Measurements from ENCODE around the gene SEMA6B. TPM values are rescaled to one million over a fixed set of nuclear protein-coding genes. Genes with fewer than 3 reads are reported as not detected.

Gene SEMA6B, protein sequence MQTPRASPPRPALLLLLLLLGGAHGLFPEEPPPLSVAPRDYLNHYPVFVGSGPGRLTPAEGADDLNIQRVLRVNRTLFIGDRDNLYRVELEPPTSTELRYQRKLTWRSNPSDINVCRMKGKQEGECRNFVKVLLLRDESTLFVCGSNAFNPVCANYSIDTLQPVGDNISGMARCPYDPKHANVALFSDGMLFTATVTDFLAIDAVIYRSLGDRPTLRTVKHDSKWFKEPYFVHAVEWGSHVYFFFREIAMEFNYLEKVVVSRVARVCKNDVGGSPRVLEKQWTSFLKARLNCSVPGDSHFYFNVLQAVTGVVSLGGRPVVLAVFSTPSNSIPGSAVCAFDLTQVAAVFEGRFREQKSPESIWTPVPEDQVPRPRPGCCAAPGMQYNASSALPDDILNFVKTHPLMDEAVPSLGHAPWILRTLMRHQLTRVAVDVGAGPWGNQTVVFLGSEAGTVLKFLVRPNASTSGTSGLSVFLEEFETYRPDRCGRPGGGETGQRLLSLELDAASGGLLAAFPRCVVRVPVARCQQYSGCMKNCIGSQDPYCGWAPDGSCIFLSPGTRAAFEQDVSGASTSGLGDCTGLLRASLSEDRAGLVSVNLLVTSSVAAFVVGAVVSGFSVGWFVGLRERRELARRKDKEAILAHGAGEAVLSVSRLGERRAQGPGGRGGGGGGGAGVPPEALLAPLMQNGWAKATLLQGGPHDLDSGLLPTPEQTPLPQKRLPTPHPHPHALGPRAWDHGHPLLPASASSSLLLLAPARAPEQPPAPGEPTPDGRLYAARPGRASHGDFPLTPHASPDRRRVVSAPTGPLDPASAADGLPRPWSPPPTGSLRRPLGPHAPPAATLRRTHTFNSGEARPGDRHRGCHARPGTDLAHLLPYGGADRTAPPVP
- 1 to 10 TPM; 3.5 to 4.2 TPM for total RNA-seq
- 5.0 TPM for polyA plus RNA-seq (ENCODE audit: insufficient read depth, low read depth, low replicate concordance)
- long read RNA-seq, donor 1, partial matches to known transcripts, result 0 of 1 reads
- long read RNA-seq, donor 1, other reads (novel, unspliced or antisense), result 0 of 1 reads
- long read RNA-seq, donor 2, result 0 reads

DNA sequence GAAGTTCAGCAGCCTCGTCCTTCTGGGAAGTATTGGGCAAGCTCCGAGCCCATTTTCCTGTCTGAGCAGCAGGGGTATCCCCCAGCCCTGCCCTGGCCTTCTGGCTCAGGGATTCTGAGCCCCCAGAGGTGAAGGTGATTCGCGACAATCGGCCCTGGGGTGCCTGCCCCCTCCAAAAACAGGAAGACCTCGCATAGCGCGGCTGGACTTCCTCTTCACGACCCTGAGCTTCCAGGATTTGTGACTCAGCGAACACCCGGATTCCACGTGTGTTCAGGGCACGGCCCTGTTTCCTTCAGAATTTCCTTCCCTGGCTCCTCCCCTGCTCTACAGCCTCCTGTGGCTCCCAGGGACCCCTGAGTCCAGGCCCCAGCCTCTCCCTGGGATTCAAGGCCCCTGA, at the start of gene SEMA6B:
TSS of gene SEMA6B (minus strand) at position 116 of the 400 bp plus-strand sequence. CDS start 1,227 bp downstream, outside the sequence.
- no peaks in the 10 kb centered on the region for H3K36me3 ChIP-seq (ENCODE audit: low read depth, missing control alignments)
- no peak within 1 kb of the TSS for H3K27ac ChIP-seq
- 70 to 86% methylated on average over 13 of the region's 13 CpGs for WGBS, 2 donors
- intact Hi-C loops (cut with DNase I; ENCODE audit: low total_unique reads), result no loop called here
- no peaks in the 10 kb centered on the region for H3K9me3 ChIP-seq
- no peaks in the 10 kb centered on the region for H3K27me3 ChIP-seq
- TF ChIP-seq CTCF (IDR thresholded peaks at IDR 0.05) (no peak), POLR2A (IDR thresholded peaks at IDR 0.05) (no peak)
- H3K4me3 ChIP-seq, result no peak within 1 kb of the TSS
- DNase-seq, result no peak
- H3K4me1 ChIP-seq, result no peaks in the 10 kb centered on the region

DNA sequence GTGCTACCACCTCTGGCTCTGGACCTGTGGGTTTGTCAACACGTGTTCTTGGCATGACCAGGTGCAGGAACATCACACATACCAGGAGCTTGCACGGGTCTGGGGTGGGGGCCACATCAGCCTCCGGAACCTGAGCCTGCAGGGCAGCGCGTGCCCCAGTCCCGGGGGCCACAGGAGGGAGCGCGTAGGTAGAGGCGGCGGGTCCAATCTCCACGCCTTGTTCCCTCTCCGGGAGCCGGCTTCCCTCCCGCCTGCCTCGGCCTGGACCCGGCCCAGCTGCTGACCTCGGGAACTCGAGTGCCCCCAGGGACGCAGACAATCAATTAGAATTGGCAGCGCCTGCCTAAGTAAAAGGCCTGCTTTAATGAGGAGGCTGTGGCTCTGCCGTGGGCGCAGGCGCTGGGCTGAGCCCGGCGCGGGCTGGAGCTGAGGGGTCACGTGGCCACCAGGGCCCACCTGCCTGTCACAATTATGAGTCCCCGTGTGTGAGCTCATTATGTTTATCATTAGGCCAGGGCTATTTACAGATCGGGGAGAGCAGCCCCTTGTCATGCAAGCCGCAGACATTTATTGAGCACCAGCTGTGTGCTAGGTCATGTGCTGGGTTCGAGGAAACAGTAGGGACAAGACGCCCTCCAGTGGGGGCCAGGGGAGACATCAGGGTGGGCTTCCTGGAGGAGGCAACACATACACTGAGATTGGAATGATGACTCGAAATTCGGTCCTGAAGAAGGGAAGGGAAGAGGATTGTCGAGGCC, 47.6 kb upstream of the SEMA6B start:
- no peaks in the 10 kb centered on the region for H3K4me1 ChIP-seq
- H3K9me3 ChIP-seq, result no peaks in the 10 kb centered on the region
- H3K4me3 ChIP-seq, result no peak overlapping the region
- no peak overlapping the region for H3K27ac ChIP-seq
- intact Hi-C loops (cut with DNase I; ENCODE audit: low total_unique reads), result no loop called here
- WGBS, 2 donors, result 13 to 17% methylated on average over 25 to 34 of the region's 35 CpGs
- TF ChIP-seq CTCF (IDR thresholded peaks at IDR 0.05) (no peak), POLR2A (IDR thresholded peaks at IDR 0.05) (no peak)
- no peaks in the 10 kb centered on the region for H3K36me3 ChIP-seq (ENCODE audit: low read depth, missing control alignments)
- DNase-seq, result peak; percentile 71
- H3K27me3 ChIP-seq, result no peaks in the 10 kb centered on the region

GRCh38 chr19:4606181-4606580, 46.7 kb upstream of the SEMA6B start:
- DNase-seq, result no peak
- intact Hi-C loops (cut with DNase I; ENCODE audit: low total_unique reads), result no loop called here
- 58 to 76% methylated on average over 5 of the region's 5 CpGs for WGBS, 2 donors

More at GRCh38 chr19:4606181-4606580, 46.7 kb upstream of the SEMA6B start:
- Histone ChIP-seq H3K27ac (no peak overlapping the region), H3K4me1 (no peaks in the 10 kb centered on the region), H3K27me3 (no peaks in the 10 kb centered on the region), H3K4me3 (no peak overlapping the region), H3K36me3 (ENCODE audit: low read depth, missing control alignments) (no peaks in the 10 kb centered on the region), H3K9me3 (no peaks in the 10 kb centered on the region)
- TF ChIP-seq CTCF (IDR thresholded peaks at IDR 0.05) (no peak), POLR2A (IDR thresholded peaks at IDR 0.05) (no peak)
